ACC112 (cell line): ENCODE measurements around the gene SCARF1.
"Not testable (repeated sequence)": the region's sequence is repeated elsewhere in the genome, so short reads cannot be mapped to it uniquely, and the experiment has no call there.

Source experiments
- H2AFZ ChIP-seq: fragments of 200-600 bp; sonication (generic); one replicate; pipeline ENCODE4 v1.6.0; 2017; ENCODE audit warnings: antibody characterized with exemption, low read length; ENCODE audit not compliant: unreplicated experiment
- H3K27ac ChIP-seq: fragments of 200-600 bp; sonication (generic); 2 replicates; pipeline ENCODE4 v1.5.1; 2014; ENCODE audit warnings: low read depth, mild to moderate bottlenecking, antibody characterized with exemption, low read length, moderate library complexity
- H3K27me3 ChIP-seq: fragments of 200-600 bp; sonication (generic); 2 replicates; pipeline ENCODE4 v1.6.1; 2014; ENCODE audit warnings: mild to moderate bottlenecking, antibody characterized with exemption, low read length, moderate library complexity, mixed read lengths; ENCODE audit not compliant: insufficient read depth
- H3K36me3 ChIP-seq: fragments of 200-600 bp; sonication (generic); 2 replicates; pipeline ENCODE4 v1.6.1; 2016; ENCODE audit warnings: mild to moderate bottlenecking, antibody characterized with exemption, low read length, moderate library complexity, mixed read lengths; ENCODE audit not compliant: insufficient read depth
- H3K4me1 ChIP-seq: fragments of 200-600 bp; sonication (generic); one replicate; pipeline ENCODE4 v1.6.1; 2016; ENCODE audit warnings: low read length, mixed read lengths; ENCODE audit not compliant: insufficient read depth, unreplicated experiment, control insufficient read depth
- H3K4me3 ChIP-seq: fragments of 200-600 bp; sonication (generic); 2 replicates; pipeline ENCODE4 v1.5.1; 2014; ENCODE audit warnings: mild to moderate bottlenecking, low read depth, low read length
- H3K79me2 ChIP-seq: fragments of 200-600 bp; sonication (generic); one replicate; pipeline ENCODE4 v1.6.0; 2016; ENCODE audit warnings: low read length; ENCODE audit not compliant: control insufficient read depth, unreplicated experiment, insufficient read depth

SCARF1 gene, protein sequence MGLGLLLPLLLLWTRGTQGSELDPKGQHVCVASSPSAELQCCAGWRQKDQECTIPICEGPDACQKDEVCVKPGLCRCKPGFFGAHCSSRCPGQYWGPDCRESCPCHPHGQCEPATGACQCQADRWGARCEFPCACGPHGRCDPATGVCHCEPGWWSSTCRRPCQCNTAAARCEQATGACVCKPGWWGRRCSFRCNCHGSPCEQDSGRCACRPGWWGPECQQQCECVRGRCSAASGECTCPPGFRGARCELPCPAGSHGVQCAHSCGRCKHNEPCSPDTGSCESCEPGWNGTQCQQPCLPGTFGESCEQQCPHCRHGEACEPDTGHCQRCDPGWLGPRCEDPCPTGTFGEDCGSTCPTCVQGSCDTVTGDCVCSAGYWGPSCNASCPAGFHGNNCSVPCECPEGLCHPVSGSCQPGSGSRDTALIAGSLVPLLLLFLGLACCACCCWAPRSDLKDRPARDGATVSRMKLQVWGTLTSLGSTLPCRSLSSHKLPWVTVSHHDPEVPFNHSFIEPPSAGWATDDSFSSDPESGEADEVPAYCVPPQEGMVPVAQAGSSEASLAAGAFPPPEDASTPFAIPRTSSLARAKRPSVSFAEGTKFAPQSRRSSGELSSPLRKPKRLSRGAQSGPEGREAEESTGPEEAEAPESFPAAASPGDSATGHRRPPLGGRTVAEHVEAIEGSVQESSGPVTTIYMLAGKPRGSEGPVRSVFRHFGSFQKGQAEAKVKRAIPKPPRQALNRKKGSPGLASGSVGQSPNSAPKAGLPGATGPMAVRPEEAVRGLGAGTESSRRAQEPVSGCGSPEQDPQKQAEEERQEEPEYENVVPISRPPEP

GRCh38 chr17:1645207-1646171 is at the start of gene SCARF1:
Gene SCARF1, minus strand, starts transcription at chr17:1645732. Its CDS starts 35 bp downstream, at chr17:1645697.
- Histone ChIP-seq H3K4me1 (peaks cover 25% of the 10 kb centered on the region), H3K4me3 (no peak within 1 kb of the TSS), H2AFZ (no peak within 1 kb of the TSS)

DNA sequence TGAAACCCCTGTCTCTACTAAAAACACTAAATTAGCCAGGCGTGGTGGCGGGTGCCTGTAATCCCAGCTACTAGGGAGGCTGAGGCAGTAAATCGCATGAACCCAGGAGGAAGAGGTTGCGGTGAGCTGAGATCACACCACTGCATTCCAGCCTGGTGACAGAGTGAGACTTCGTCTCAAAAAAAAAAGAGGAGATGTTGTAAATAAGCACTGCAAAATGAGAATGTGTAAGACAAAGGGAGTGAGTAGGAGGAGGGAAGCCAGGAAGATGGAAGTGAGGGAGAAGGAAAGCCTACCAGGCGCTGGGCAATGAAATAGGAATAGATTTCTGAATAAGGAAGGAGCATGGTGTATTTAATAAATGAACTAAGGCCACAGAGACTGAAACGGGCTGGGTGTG is 47.8 kb upstream of the SCARF1 start:
- H2AFZ ChIP-seq, result no peak overlapping the region
- H3K36me3 ChIP-seq, result no peaks in the 10 kb centered on the region
- no peaks in the 10 kb centered on the region for H3K4me1 ChIP-seq
- H3K27ac ChIP-seq, result no peak overlapping the region
- H3K27me3 ChIP-seq, result no peaks in the 10 kb centered on the region
- no peaks in the 10 kb centered on the region for H3K79me2 ChIP-seq
- H3K4me3 ChIP-seq, result no peak overlapping the region

More at GRCh38 chr17:1645207-1646171, at the start of gene SCARF1:
- Histone ChIP-seq H3K79me2 (no peaks in the 10 kb centered on the region), H3K27me3 (no peaks in the 10 kb centered on the region), H3K27ac (no peak within 1 kb of the TSS), H3K36me3 (no peaks in the 10 kb centered on the region)

- H3K4me1 ChIP-seq, result no peaks in the 10 kb centered on the region
- H3K36me3 ChIP-seq, result no peaks in the 10 kb centered on the region
- no peak overlapping the region for H2AFZ ChIP-seq
- no peaks in the 10 kb centered on the region for H3K27me3 ChIP-seq
- H3K4me3 ChIP-seq, result no peak overlapping the region
- H3K79me2 ChIP-seq, result no peaks in the 10 kb centered on the region
- no peak overlapping the region for H3K27ac ChIP-seq
These were observed 45.2 kb upstream of the SCARF1 start for GRCh38 chr17:1690544-1691221.

GRCh38 chr17:1688405-1688804 is 42.9 kb upstream of the SCARF1 start:
- not testable (repeated sequence) for H3K4me3 ChIP-seq, H2AFZ ChIP-seq, H3K36me3 ChIP-seq, H3K27ac ChIP-seq, H3K27me3 ChIP-seq, H3K4me1 ChIP-seq
- peaks cover 12% of the 10 kb centered on the region for H3K79me2 ChIP-seq

GRCh38 chr17:1686086-1686485 is 40.6 kb upstream of the SCARF1 start:
- no peak overlapping the region for H3K27ac ChIP-seq
- no peaks in the 10 kb centered on the region for H3K27me3 ChIP-seq
- H3K4me1 ChIP-seq, result peaks cover 6% of the 10 kb centered on the region
- H3K4me3 ChIP-seq, result no peak overlapping the region
- H3K79me2 ChIP-seq, result peaks cover 34% of the 10 kb centered on the region
- H3K36me3 ChIP-seq, result peaks cover 23% of the 10 kb centered on the region
- H2AFZ ChIP-seq, result no peak overlapping the region

DNA sequence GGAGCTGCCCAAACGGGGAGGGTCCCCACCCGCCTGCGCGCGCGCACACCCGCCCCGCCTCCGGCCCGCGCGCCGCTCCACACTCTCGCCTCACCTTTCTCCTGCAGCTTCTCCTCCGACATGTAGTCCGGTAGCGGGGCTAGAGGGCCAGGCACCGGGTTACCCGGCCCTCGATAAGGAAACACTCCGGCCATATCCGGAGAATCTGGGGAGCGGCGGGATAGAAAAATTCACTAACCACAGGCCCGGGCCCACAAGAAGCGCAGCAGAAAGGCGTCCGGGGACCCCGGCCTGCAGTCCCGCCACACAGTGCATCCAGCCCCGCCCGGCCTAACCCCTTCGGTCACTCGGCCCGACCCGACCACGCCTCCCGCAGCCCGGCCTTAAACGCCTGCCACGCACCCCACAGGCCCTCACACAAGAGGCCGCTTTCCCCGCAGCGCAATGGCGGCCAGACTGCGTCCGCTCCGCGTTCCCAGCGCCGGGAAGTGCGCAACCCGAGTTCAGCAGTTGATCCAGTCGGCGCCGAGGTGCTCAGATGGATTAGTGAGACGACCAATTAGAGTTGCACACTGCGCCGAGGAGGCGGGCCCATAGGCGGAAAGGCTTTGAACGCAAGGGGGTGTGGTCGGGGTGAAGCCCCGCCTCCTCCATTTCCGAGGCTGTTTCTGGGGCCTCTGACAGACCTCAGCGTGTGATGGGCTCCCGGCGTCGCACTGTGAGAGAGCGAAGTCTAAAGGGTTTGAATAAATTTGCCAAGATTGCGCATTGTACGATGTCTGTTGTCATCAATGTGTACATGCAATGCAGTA is 39.1 kb upstream of the SCARF1 start, which contains the start of gene PRPF8:
PRPF8 (minus strand) TSS at position 490 of the 812 bp plus-strand sequence; CDS start at position 194, 296 bp downstream.
- H3K27ac ChIP-seq, result peak within 1 kb of the TSS; percentile 71
- no peaks in the 10 kb centered on the region for H3K27me3 ChIP-seq
- peaks cover 38% of the 10 kb centered on the region for H3K36me3 ChIP-seq
- peaks cover 6% of the 10 kb centered on the region for H3K4me1 ChIP-seq
- peak within 1 kb of the TSS; percentile 90 for H3K4me3 ChIP-seq
- peaks cover 45% of the 10 kb centered on the region for H3K79me2 ChIP-seq
- H2AFZ ChIP-seq, result peak within 1 kb of the TSS; percentile 97

- H3K4me3 ChIP-seq, result peak overlapping the region; percentile 90
- peaks cover 6% of the 10 kb centered on the region for H3K4me1 ChIP-seq
- H3K36me3 ChIP-seq, result peaks cover 49% of the 10 kb centered on the region
- no peaks in the 10 kb centered on the region for H3K27me3 ChIP-seq
- no peak overlapping the region for H3K27ac ChIP-seq
- H3K79me2 ChIP-seq, result peaks cover 47% of the 10 kb centered on the region
- no peak overlapping the region for H2AFZ ChIP-seq
These were observed 37.9 kb upstream of the SCARF1 start for GRCh38 chr17:1683459-1683858.

GRCh38 chr17:1676401-1676800 is 30.9 kb upstream of the SCARF1 start:
- Histone ChIP-seq H3K4me1 (no peaks in the 10 kb centered on the region), H3K27me3 (no peaks in the 10 kb centered on the region), H2AFZ (no peak overlapping the region), H3K4me3 (no peak overlapping the region), H3K79me2 (peaks cover 20% of the 10 kb centered on the region), H3K27ac (no peak overlapping the region), H3K36me3 (peaks cover 70% of the 10 kb centered on the region)

GRCh38 chr17:1673041-1673785 is 27.7 kb upstream of the SCARF1 start:
- peaks cover 13% of the 10 kb centered on the region for H3K79me2 ChIP-seq

More at GRCh38 chr17:1673041-1673785, 27.7 kb upstream of the SCARF1 start:
- H3K4me3 ChIP-seq, result no peak overlapping the region
- H3K27ac ChIP-seq, result no peak overlapping the region
- H3K27me3 ChIP-seq, result no peaks in the 10 kb centered on the region
- H3K36me3 ChIP-seq, result peaks cover 50% of the 10 kb centered on the region
- no peak overlapping the region for H2AFZ ChIP-seq
- peaks cover 12% of the 10 kb centered on the region for H3K4me1 ChIP-seq
